HG02970 (cell line): ENCODE results near the gene GRB7.

Source experiments
- ATAC-seq: cut with Tn5 transposase; IDR thresholded peaks from one replicate; pipeline ENCODE4 v1.9.1; 2021; ENCODE audit warnings: mild to moderate bottlenecking, moderate library complexity, moderate number of reproducible peaks; ENCODE audit not compliant: unreplicated experiment, low FRiP score

The GRB7 gene

GRCh38 chr17:39765766-39766165, 28.0 kb downstream of the GRB7 start:
- ATAC-seq, result no peak

GRCh38 chr17:39767147-39767546, 29.4 kb downstream of the GRB7 start:
- ATAC-seq, result no peak

GRCh38 chr17:39769974-39770587, 32.3 kb downstream of the GRB7 start:
- peak; percentile 53 for ATAC-seq

- no peak for ATAC-seq
These were observed 34.7 kb downstream of the GRB7 start for GRCh38 chr17:39772415-39772814.

- no peak for ATAC-seq
These were observed 35.5 kb downstream of the GRB7 start for GRCh38 chr17:39772987-39773934.

- no peak for ATAC-seq
These were observed 36.3 kb downstream of the GRB7 start for GRCh38 chr17:39774047-39774446.

- ATAC-seq, result no peak
These were observed 37.3 kb downstream of the GRB7 start for GRCh38 chr17:39775031-39775430.

GRCh38 chr17:39776252-39776651, 38.5 kb downstream of the GRB7 start:
- ATAC-seq, result no peak

- ATAC-seq, result peak; percentile 43
These were observed 40.0 kb downstream of the GRB7 start for GRCh38 chr17:39777534-39778365.

GRCh38 chr17:39781031-39781860, 43.5 kb downstream of the GRB7 start:
- no peak for ATAC-seq

GRCh38 chr17:39781861-39782213, 44.1 kb downstream of the GRB7 start:
- ATAC-seq, result no peak

- ATAC-seq, result no peak
These were observed 44.7 kb downstream of the GRB7 start for GRCh38 chr17:39782481-39782880.

GRCh38 chr17:39782980-39783379, 45.2 kb downstream of the GRB7 start:
- no peak for ATAC-seq

GRCh38 chr17:39787041-39787440, 49.3 kb downstream of the GRB7 start:
- no peak for ATAC-seq

- no peak for ATAC-seq
These were observed 50.2 kb downstream of the GRB7 start for GRCh38 chr17:39787743-39788484.

- ATAC-seq, result no peak
These were observed 53.6 kb downstream of the GRB7 start for GRCh38 chr17:39791111-39791992.

GRCh38 chr17:39792526-39793221, 54.9 kb downstream of the GRB7 start:
- no peak for ATAC-seq

- no peak for ATAC-seq
These were observed 55.6 kb downstream of the GRB7 start for GRCh38 chr17:39793301-39793872.
